Astrocyte (in vitro differentiated cells and primary cell): Measurements from ENCODE around the gene SPATA32. TPM values are rescaled to one million over a fixed set of nuclear protein-coding genes. Genes with fewer than 3 reads are reported as not detected.

Experiments
- DNase-seq: peaks from one replicate; pipeline ENCODE4 v3.0.0-alpha.2; 2010; ENCODE audit warnings: low read depth
- FAIRE-seq: peaks from 2 replicates; lab custom pipeline; 2011; peaks lifted over from hg19 to GRCh38; lab: Jason Lieb, UNC
- H2AFZ ChIP-seq: 2 replicates; pipeline ENCODE4 v1.6.0; 2012; ENCODE audit warnings: low read depth, low read length, inconsistent platforms
- H3K27ac ChIP-seq: 2 replicates; pipeline ENCODE4 v1.5.1; 2011; ENCODE audit warnings: low read depth, low read length, inconsistent platforms
- H3K27me3 ChIP-seq: 2 replicates; pipeline ENCODE4 v1.6.0; 2011; ENCODE audit warnings: low read length, inconsistent platforms; ENCODE audit not compliant: insufficient read depth
- H3K36me3 ChIP-seq: 2 replicates; pipeline ENCODE4 v1.5.1; 2011; ENCODE audit warnings: low read length, inconsistent platforms; ENCODE audit not compliant: insufficient read depth
- H3K4me1 ChIP-seq: 2 replicates; pipeline ENCODE4 v1.5.1; 2011; ENCODE audit warnings: low read length, inconsistent platforms; ENCODE audit not compliant: insufficient read depth
- H3K4me2 ChIP-seq: 2 replicates; pipeline ENCODE4 v1.6.0; 2012; ENCODE audit warnings: low read length, inconsistent platforms
- H3K4me3 ChIP-seq: 2 replicates; pipeline ENCODE4 v1.5.1; 2011; ENCODE audit warnings: low read depth, mild to moderate bottlenecking, low read length, inconsistent platforms; ENCODE audit not compliant: insufficient read depth
- H3K79me2 ChIP-seq: 2 replicates; pipeline ENCODE4 v1.6.0; 2012; ENCODE audit warnings: mild to moderate bottlenecking, low read length, inconsistent platforms; ENCODE audit not compliant: insufficient read depth
- H3K9ac ChIP-seq: 2 replicates; pipeline ENCODE4 v1.6.0; 2012; ENCODE audit warnings: mild to moderate bottlenecking, low read length, inconsistent platforms
- H3K9me3 ChIP-seq: 2 replicates; pipeline ENCODE4 v1.5.1; 2012; ENCODE audit warnings: low read depth, mild to moderate bottlenecking, low read length, inconsistent platforms; ENCODE audit not compliant: insufficient read depth
- H4K20me1 ChIP-seq: 2 replicates; pipeline ENCODE4 v1.6.0; 2012; ENCODE audit warnings: low read length, inconsistent platforms; ENCODE audit not compliant: insufficient read depth
- H3K27ac Mint-ChIP-seq: one replicate; pipeline ENCODE4 v1.8.0; 2021; ENCODE audit warnings: mild to moderate bottlenecking, mixed read lengths; ENCODE audit not compliant: unreplicated experiment
- H3K27me3 Mint-ChIP-seq: one replicate; pipeline ENCODE4 v1.8.0; 2021; ENCODE audit warnings: low read depth, mixed read lengths; ENCODE audit not compliant: unreplicated experiment
- H3K36me3 Mint-ChIP-seq: one replicate; pipeline ENCODE4 v1.8.0; 2021; ENCODE audit warnings: low read depth, mixed read lengths; ENCODE audit not compliant: unreplicated experiment
- H3K4me1 Mint-ChIP-seq: one replicate; pipeline ENCODE4 v1.8.0; 2021; ENCODE audit warnings: low read depth, mixed read lengths; ENCODE audit not compliant: unreplicated experiment
- H3K4me3 Mint-ChIP-seq: one replicate; pipeline ENCODE4 v1.8.0; 2021; ENCODE audit warnings: mild to moderate bottlenecking, moderate library complexity, mixed read lengths; ENCODE audit not compliant: unreplicated experiment
- H3K9me3 Mint-ChIP-seq: one replicate; pipeline ENCODE4 v1.8.0; 2021; ENCODE audit warnings: mild to moderate bottlenecking, mixed read lengths; ENCODE audit not compliant: unreplicated experiment
- CTCF ChIP-seq: IDR thresholded peaks from 2 replicates; pipeline ENCODE4 v1.5.1; 2011; ENCODE audit warnings: low read depth, mild to moderate bottlenecking, inconsistent platforms, low read length, moderate library complexity; ENCODE audit not compliant: insufficient read depth
- EZH2 ChIP-seq: IDR thresholded peaks from 2 replicates; pipeline ENCODE4 v1.6.1; 2012; ENCODE audit warnings: mild to moderate bottlenecking, low read length, inconsistent platforms; ENCODE audit not compliant: insufficient read depth
- total RNA-seq: library from RNA; stranded (reverse); gene quantifications from 2 replicates; pipeline ENCODE4 v1.2.1, GENCODE V29; 2021

Gene SPATA32
- total RNA-seq, 1 donor from 2014 or later = not detected

- Histone ChIP-seq H2AFZ (no peak overlapping the region), H3K9ac (no peak overlapping the region), H3K4me2 (no peak overlapping the region), H3K27me3 (peaks cover 4% of the 10 kb centered on the region), H4K20me1 (no peaks in the 10 kb centered on the region), H3K79me2 (no peaks in the 10 kb centered on the region), H3K9me3 (no peaks in the 10 kb centered on the region), H3K36me3 (no peaks in the 10 kb centered on the region), H3K27ac (no peak overlapping the region), H3K4me1 (peaks cover 12% of the 10 kb centered on the region), H3K4me3 (no peak overlapping the region)
- Mint-ChIP-seq H3K27me3 (peaks cover 27% of the 10 kb centered on the region), H3K27ac (no peak overlapping the region), H3K4me3 (no peak overlapping the region), H3K36me3 (peaks cover 4% of the 10 kb centered on the region), H3K4me1 (peaks cover 10% of the 10 kb centered on the region), H3K9me3 (no peaks in the 10 kb centered on the region)
- DNase-seq (no peak), FAIRE-seq (no peak)
- TF ChIP-seq CTCF (no peak), EZH2 (no peak)
Observed at GRCh38 chr17:45231481-45232116, 30.3 kb downstream of the SPATA32 start.

DNA sequence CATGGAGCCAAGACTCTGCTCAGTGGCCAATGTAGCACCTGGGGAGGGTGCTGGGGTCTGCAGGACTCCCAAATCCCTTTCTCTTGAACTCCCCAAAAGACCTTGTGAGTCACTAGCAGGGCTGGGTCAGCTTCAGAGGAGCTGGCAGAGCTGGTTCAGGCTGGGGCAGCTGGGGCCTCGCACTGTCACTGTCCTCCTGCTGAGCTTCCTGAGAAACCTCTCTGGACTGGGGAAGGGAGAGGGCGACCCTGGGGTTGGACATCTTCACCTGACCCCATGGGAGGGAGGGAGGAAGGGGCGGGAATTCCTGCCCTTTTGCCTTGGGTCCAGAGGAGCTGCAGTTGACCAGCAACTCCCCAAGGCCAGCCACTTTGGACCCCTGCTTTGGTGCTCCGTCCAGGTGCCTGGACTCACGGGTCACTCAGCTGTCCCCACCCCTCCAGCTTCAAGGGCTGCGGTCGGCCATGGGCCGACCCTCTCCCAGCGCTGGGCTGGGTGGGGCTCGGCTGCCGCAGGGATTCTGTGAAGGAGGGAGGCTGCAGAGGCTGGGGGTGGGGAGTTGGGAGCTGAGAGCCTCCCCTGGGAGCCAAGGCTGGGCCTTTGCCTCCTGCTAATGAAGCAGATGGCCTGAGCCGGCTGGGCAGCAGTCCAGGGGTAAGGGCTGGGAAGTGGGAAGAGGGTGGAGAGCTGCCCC is 31.0 kb downstream of the SPATA32 start:
- Mint-ChIP-seq H3K27ac (no peak overlapping the region), H3K27me3 (peaks cover 27% of the 10 kb centered on the region), H3K4me3 (no peak overlapping the region), H3K36me3 (peaks cover 4% of the 10 kb centered on the region), H3K9me3 (no peaks in the 10 kb centered on the region), H3K4me1 (peaks cover 12% of the 10 kb centered on the region)
- no peaks in the 10 kb centered on the region for H3K9me3 ChIP-seq
- H3K79me2 ChIP-seq = no peaks in the 10 kb centered on the region
- FAIRE-seq (no peak), DNase-seq (no peak)
- H3K36me3 ChIP-seq = no peaks in the 10 kb centered on the region
- H4K20me1 ChIP-seq = no peaks in the 10 kb centered on the region
- peaks cover 4% of the 10 kb centered on the region for H3K27me3 ChIP-seq
- TF ChIP-seq CTCF = no peak
- no peak for TF ChIP-seq EZH2
- H3K4me2 ChIP-seq = no peak overlapping the region
- peaks cover 17% of the 10 kb centered on the region for H3K4me1 ChIP-seq
- H3K9ac ChIP-seq = no peak overlapping the region
- no peak overlapping the region for H3K27ac ChIP-seq
- H2AFZ ChIP-seq = no peak overlapping the region
- H3K4me3 ChIP-seq = no peak overlapping the region

- Histone ChIP-seq H3K27ac (no peak overlapping the region), H3K36me3 (no peaks in the 10 kb centered on the region), H3K9ac (no peak overlapping the region), H4K20me1 (no peaks in the 10 kb centered on the region), H3K27me3 (peaks cover 4% of the 10 kb centered on the region), H3K9me3 (no peaks in the 10 kb centered on the region), H2AFZ (no peak overlapping the region), H3K4me2 (no peak overlapping the region), H3K4me1 (peaks cover 17% of the 10 kb centered on the region), H3K79me2 (no peaks in the 10 kb centered on the region), H3K4me3 (no peak overlapping the region)
- Mint-ChIP-seq H3K27ac (no peak overlapping the region), H3K4me3 (no peak overlapping the region), H3K27me3 (peaks cover 21% of the 10 kb centered on the region), H3K36me3 (peaks cover 4% of the 10 kb centered on the region), H3K9me3 (no peaks in the 10 kb centered on the region), H3K4me1 (peaks cover 12% of the 10 kb centered on the region)
- TF ChIP-seq CTCF (no peak), EZH2 (no peak)
- FAIRE-seq (no peak), DNase-seq (no peak)
Observed at GRCh38 chr17:45230410-45230786, 31.5 kb downstream of the SPATA32 start.
